OCI-LY1 (cell line): ENCODE results near the gene WDR62.

Source experiments
- CTCF ChIP-seq: fragments of 200-600 bp; sonication (generic), shearing (Covaris generic); IDR thresholded peaks from 2 replicates; pipeline ENCODE4 v1.5.1; 2017; ENCODE audit warnings: mild to moderate bottlenecking, antibody characterized with exemption, low read length, moderate library complexity, mixed read lengths
- EZH2 ChIP-seq: fragments of 200-600 bp; sonication (generic), shearing (Covaris generic); IDR thresholded peaks from 2 replicates; pipeline ENCODE4 v1.8.0; 2017; ENCODE audit warnings: borderline replicate concordance, mixed run types, mild to moderate bottlenecking, antibody characterized with exemption, low read length, moderate library complexity, mixed read lengths

- TF ChIP-seq EZH2 (no peak), CTCF (no peak)
Measured at GRCh38 chr19:36047835-36048234, 6.9 kb upstream of the WDR62 start.
